ENCODE measurements around the gene USP36. TPM values are rescaled to one million over a fixed set of nuclear protein-coding genes. Genes with fewer than 3 reads are reported as not detected.
A peak's percentile ranks its signal among the peaks of the same experiment; 100 is the strongest.

USP36 gene
- total and polyA plus RNA-seq, 9 of the 15 experiments (the other 6 are each of a cell fraction or from before 2014, with no cell fraction given): 6.4 to 72.8 (median 22.5) TPM

- H3K27me3 ChIP-seq (ENCODE audit: control insufficient read depth in 2 of 2, insufficient read depth in 2 of 2, low read length in 2 of 2): no peaks in the 10 kb centered on the region
- H3K4me2 ChIP-seq (ENCODE audit: insufficient read depth, low read length): no peak overlapping the region
- TF ChIP-seq TEAD2 (tag; IDR thresholded peaks at IDR 0.05) (no peak), BCOR (IDR thresholded peaks at IDR 0.05) (no peak), ZFP91 (CRISPR knock-in tag; IDR thresholded peaks at IDR 0.05) (no peak), TEAD4 (IDR thresholded peaks at IDR 0.05; ENCODE audit: low read length) (no peak), TEAD4 (CRISPR knock-in tag; IDR thresholded peaks at IDR 0.05; ENCODE audit: borderline replicate concordance) (no peak), BRD9 (IDR thresholded peaks at IDR 0.05; ENCODE audit: low read depth, partially characterized antibody) (no peak), POLR2G (IDR thresholded peaks at IDR 0.05; ENCODE audit: low read depth, low read length) (0 out of 2 replicates have a peak, but pooled peaks have one; percentile 12), THRA (IDR thresholded peaks at IDR 0.05) (no peak), ZBTB43 (CRISPR knock-in tag; IDR thresholded peaks at IDR 0.05) (no peak)
- H3K9ac ChIP-seq (ENCODE audit: insufficient read depth in 1 of 2, low read depth in 2 of 2, low read length in 2 of 2): no peak overlapping the region
- peaks cover 91% of the 10 kb centered on the region for H3K36me3 ChIP-seq (ENCODE audit: control insufficient read depth, insufficient read depth, low read length)
- in situ Hi-C loops (cut with MboI): no loop called here
- no peaks in the 10 kb centered on the region for H3K9me1 ChIP-seq (ENCODE audit: control insufficient read depth, insufficient read depth, low read length)
- no peaks in the 10 kb centered on the region for H3K79me2 ChIP-seq (ENCODE audit: control insufficient read depth, insufficient read depth, low read length)
- intact Hi-C loops (cut with micrococcal nuclease): no loop called here
- peaks cover 6% of the 10 kb centered on the region; the same call in 1 of the 2 replicates for H4K20me1 ChIP-seq (replicated peaks; ENCODE audit: control insufficient read depth, insufficient read depth, low read length)
- ATAC-seq (no peak), DNase-seq (ENCODE audit: extremely low read depth in 1 of 4, low spot score in 3 of 4) (no peak), FAIRE-seq (no peak)
- H3K9me3 ChIP-seq (replicated peaks; ENCODE audit: control insufficient read depth, insufficient read depth, low read depth, low read length): no peaks in the 10 kb centered on the region
- H3K4me1 ChIP-seq (replicated peaks in 1 of 2; ENCODE audit: control insufficient read depth in 2 of 2, insufficient read depth in 2 of 2, low read length in 2 of 2): no peaks in the 10 kb centered on the region; a peak in 1 of 5 replicates
- ChIA-PET CTCF (ENCODE audit: low intra/inter-chr PET ratio) (no interaction called here), POLR2A (interaction anchor here (0.8 kb wide), 1 partner anchor 17 kb away, joined by 3 read pairs; no protein-coding TSS in a partner anchor)
- H2AFZ ChIP-seq (ENCODE audit: low read depth, low read length): no peak overlapping the region
- no TSS peak for BruUV-seq (replicated peaks)
- H3K27ac ChIP-seq (ENCODE audit: extremely low read depth, low read depth, low read length): no peak overlapping the region
- WGBS (ENCODE audit: insufficient coverage, low coverage, missing lambda C conversion rate): 89% methylated on average over 7 of the region's 30 CpGs
- no peak overlapping the region for H3K4me3 ChIP-seq
Measured at GRCh38 chr17:78802008-78802407, 38.6 kb downstream of the USP36 start.

All from K562 (cell line).